ENCODE measurements around the gene RSPO3.
"Not testable (repeated sequence)": the region's sequence is repeated elsewhere in the genome, so short reads cannot be mapped to it uniquely, and the experiment has no call there.

Gene RSPO3

DNA sequence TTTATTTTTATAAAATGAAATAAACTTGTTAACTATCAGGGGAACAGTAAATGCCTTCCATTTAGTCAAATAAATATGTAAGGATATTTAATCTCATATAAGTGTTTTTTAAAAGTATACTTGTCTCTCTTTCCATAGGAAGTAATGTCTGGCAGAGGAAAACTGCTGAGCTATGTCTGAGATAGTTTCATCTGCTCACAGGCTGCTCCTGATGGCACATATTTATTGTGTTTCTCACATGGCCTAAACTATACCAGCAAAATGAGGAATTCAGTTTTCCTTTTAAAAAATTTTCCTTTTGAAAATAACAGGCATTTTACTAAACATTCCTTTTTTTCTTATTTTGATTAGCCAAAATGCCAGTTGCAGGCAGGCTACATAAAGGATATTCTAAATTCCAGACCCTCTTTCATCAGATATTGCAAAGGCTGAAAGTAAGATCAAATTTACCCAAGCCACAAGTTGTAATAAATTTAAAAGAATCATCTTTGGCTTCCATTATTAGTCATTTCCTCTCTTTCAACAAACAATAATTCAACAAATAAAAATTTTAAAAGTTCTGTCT is 88.1 kb downstream of the RSPO3 start:
- no peak for DNase-seq

DNA sequence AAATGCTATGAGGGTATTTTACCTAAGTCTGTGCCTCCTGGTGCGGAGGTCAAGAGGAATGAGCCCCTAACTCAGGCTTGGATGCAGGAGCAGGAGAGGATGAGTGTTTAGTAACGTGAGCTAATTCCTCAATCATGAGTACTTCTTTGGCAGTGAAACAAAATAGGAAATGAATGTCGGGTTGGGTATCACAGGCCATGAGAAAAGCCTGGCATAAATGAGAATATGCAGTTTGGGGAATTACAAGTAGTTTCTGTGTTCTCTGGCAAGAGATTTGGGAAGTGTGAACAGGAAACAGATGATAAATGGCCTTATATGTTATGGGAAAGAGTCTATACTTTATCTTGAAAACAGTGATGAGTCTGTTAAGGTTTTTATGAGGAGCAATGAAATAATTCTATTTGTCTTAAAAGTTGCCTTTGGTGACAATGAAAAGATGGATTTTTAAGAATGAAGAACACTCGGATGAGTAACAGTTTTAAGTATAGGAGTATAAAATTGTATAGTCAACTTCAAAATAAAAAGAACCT is 89.2 kb downstream of the RSPO3 start:
- DNase-seq, result no peak

DNA sequence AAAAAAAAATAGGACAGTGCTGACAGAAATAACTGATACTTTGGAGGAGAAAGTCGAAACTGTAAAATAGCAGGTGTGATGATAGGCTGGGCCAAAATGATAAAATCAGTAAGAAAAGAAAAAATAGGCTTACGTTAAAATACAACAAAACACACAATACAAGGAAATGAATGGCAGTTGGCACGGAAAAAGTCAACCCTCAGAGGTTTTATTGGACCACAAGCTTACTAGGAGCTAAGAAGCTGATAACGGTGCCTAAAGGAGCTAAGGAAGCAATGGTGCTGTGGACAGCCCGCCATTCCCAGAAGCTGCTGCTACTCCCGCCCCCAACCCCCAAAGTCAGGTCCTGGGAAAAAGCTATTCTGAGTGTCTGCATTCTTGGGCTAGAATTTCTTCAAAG is 92.3 kb downstream of the RSPO3 start:
- no peak for DNase-seq

DNA sequence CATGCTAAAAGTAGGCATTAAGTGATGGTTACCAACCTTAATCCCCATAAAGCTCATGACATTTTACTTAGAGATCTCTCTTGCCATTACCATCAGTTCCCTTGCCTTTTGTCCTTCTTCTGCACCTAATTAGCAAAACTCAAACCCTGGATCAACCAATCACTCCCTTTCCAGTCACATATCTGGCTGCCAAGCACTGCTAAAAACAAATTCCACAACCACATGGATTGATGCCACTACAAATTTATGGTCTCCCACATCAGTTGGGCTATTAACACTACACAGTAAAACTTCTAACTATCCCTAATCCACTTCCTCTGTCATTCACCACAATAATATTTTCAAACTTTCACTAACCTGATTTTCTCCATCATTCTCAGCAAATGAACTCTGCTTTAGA is 93.9 kb downstream of the RSPO3 start:
- no peak for DNase-seq

DNA sequence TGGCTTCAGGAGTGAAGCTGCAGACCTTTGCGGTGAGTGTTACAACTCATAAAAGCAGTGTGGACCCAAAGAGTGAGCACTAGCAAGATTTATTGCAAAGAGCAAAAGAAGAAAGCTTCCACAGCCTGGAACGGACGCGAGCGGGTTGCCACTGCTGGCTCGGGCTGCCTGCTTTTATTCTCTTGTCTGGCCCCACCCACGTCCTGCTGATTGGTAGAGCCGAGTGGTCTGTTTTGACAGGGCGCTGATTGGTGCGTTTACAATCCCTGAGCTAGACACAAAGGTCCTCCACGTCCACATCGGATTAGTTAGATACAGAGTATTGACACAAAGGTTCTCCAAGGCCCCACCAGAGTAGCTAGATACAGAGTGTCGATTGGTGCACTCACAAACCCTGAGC is 95.6 kb downstream of the RSPO3 start:
- not testable (repeated sequence) for DNase-seq

DNA sequence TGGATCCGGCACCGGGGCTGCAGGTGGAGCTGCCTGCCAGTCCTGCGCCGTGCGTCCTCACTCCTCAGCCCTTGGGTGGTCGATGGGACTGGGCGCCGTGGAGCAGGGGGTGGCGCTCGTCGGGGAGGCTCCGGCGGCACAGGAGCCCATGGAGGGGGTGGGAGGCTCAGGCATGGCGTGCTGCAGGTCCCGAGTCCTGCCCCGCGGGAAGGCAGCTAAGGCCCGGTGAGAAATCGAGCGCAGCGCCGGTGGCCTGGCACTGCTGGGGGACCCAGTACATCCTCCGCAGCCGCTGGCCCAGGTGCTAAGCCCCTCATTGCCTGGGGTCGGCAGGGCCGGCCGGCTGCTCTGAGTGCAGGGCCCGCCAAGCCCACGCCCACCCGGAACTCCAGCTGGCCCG is 96.1 kb downstream of the RSPO3 start:
- DNase-seq, result not testable (repeated sequence)

DNA sequence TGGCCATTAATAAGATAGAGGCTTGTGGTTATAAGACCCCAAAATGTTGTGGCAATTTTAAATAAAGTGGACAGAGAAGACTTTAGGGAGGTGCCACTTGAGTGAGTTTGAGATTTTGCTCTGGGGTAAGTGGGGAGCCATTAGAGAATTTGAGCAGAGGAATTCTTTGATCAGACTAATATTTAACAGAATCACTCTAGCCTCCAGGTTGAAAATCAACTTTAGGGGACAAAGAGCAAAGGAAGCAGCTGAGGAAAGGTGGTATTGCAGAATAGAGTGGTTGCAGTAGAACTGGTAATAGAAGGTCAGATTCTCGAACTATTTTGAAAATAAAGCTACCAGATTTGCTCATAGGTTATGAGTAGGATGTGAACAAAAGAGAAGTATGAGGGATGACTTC is 97.5 kb downstream of the RSPO3 start:
- DNase-seq, result no peak

DNA sequence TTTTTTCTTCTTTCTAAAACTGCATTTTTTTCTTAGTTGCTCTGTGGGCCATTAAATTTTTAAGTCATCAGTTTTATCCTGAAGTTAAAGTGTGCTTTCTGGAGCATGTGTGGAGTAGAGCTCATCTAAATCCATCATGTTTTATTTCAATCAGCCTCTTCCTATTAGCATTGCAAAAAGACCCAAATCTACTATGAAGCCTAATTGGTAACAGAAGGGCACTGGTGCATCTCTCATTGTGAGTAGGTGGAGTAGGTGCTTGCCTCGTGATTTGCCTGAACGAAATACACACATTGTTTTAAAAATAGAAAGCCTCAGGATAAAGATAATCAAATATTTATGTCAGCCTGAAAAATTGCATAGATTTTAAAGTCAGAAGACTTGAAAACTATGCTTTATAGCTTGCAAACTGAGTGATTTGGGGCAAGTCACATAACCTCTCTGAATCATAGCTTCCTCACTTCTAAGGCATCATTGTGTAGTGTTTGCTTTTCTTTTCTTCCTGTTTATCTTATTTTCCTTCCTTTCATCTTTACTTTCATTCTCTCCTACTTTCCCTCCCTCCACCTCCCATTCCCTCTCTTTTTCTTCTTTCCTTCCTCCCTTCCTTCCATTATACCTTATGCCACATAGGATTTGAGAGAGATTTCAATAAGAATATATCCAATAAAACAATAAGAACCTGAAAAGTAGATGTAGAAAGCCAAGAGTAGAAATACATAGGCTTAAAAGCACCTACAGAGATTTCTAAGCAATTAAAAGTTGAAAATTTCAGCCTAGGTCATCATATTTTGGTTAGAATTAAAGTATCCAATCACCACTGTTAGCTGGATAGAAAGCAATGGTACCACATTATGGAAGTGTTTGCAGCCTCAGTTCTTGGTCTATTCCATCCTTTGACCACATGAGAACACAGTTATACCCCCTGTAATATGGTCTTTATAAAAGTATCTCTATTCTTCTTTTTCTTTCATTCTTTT is 98.6 kb downstream of the RSPO3 start:
- no peak for DNase-seq

DNA sequence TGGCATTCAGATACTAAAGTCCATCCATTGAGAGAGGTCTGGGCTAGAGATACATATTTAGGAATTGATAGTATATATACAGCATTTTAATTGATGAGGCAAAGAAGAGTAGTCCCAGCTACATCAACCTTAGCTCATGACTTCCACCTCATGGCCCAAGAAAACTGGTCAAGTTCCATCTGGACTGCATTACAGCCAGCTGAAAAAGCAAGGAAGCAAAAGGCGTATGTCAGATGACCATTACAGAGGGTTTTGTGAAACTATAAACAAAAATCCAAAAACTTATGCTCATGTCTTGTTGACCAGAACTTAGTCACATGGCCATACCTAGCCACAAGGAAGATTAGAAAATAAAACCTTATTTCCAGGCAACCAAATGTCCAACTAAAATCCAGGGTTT is 101.4 kb downstream of the RSPO3 start:
- no peak for DNase-seq

DNA sequence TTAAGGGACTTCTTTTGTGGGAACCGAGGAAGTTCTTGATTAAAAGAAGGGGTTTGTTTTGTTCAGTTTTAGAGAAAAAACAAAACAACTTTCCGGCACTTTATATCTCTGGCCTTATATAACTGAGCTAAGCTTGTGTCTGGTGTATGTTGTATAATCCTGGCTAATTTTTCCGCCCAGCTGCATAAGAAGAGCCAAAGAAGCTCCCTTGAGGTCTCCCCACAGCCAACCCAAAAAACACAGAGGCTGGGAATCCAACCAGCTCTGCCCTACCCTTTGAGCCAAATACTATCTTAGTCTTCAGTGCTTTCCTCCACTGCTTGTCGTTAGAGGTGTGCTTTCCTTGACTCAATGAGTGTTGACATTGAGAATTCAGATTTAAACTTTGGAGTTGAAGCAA is 102.7 kb downstream of the RSPO3 start:
- DNase-seq, result no peak

DNA sequence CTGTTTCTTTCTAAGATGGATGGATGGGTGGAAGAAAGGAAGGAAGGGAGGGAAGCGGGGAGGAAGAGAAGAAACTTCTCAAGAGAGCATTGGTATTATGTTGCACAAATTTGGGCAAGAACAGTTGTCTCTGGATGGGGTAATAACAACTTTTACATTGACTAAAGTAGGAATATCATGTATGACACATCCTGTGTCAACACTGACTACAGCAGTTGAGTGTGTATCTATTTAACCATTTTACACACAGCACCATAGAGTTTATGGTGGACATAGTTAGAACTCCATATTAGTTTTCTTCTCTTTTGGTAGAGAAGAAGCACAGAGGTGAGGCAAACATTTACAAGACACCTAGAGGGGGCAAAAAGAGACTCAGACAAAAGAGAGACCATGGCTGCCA is 103.9 kb downstream of the RSPO3 start:
- no peak for DNase-seq

DNA sequence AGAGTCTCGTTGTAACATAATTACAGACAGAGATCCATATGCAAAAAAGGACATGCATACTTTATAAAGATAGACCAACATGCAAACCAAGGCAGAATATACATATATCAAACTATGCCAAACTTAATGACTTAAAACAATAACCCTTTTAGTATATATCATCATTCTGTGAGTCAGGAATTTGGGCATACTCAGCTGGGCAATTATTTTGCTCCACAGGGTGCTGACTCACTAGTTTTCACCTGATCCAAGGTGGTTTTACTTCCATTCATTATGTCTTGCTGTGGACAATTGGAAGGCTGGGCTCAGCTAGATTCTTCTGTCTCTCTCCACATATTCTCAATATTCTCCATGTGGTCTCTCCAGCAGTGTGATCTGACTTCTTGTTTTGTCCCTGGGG is 107.0 kb downstream of the RSPO3 start:
- DNase-seq, result no peak

DNA sequence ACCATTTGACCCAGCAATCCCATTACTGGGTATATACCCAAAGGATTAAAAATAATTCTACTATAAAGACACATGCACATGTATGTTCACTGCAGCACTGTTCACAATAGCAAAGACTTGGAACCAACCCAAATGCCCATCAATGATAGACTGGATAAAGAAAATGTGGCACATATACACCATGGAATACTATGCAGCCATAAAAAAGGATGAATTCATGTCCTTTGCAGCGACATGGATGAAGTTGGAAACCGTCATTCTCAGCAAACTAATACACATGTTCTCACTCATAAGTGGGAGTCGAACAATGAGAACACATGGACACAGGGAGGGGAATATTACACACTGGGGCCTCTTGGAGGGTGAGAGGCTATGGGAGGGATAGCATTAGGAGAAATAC is 115.3 kb downstream of the RSPO3 start:
- not testable (repeated sequence) for DNase-seq

DNA sequence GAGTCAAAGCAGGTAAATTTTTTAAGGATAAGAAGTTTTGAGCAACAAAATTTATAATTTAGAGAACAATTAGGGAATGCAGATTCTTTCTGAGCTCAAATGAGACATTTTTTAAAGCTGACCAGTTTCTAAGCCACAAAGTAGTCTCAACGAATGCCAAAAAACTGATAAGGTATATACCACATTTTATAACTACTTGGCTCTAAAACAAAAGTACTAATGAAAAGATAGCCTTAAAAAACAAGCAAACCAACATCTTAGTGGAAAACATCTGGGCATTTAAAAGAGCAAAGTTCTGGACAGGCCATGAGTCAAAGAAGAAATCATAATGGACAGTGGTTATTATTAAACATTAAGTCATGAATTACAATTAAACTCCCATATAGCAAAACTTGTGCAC is 125.0 kb downstream of the RSPO3 start:
- DNase-seq, result no peak
